ENCODE results near the gene PCBP3. TPM values are rescaled to one million over a fixed set of nuclear protein-coding genes. Genes with fewer than 3 reads are reported as not detected.

Gene PCBP3
- total RNA-seq, 1 donor from 2014 or later: 7.6 TPM

- Mint-ChIP-seq H3K27me3 (ENCODE audit: unreplicated experiment) (peaks cover 16% of the 10 kb centered on the region), H3K4me3 (ENCODE audit: unreplicated experiment) (no peak overlapping the region), H3K9me3 (ENCODE audit: unreplicated experiment) (no peaks in the 10 kb centered on the region), H3K4me1 (ENCODE audit: unreplicated experiment) (no peaks in the 10 kb centered on the region), H3K36me3 (ENCODE audit: unreplicated experiment) (no peaks in the 10 kb centered on the region), H3K27ac (ENCODE audit: unreplicated experiment) (no peak overlapping the region)
- no peak for TF ChIP-seq CTCF (IDR thresholded peaks at IDR 0.05)
- DNase-seq (ENCODE audit: extremely low spot score, unreplicated experiment): no peak
These were observed 91.9 kb downstream of the PCBP3 start for GRCh38 chr21:45735259-45736000.

- Mint-ChIP-seq H3K36me3 (ENCODE audit: unreplicated experiment) (no peaks in the 10 kb centered on the region), H3K9me3 (ENCODE audit: unreplicated experiment) (no peaks in the 10 kb centered on the region), H3K4me3 (ENCODE audit: unreplicated experiment) (no peak overlapping the region), H3K27me3 (ENCODE audit: unreplicated experiment) (peaks cover 13% of the 10 kb centered on the region), H3K27ac (ENCODE audit: unreplicated experiment) (no peak overlapping the region), H3K4me1 (ENCODE audit: unreplicated experiment) (no peaks in the 10 kb centered on the region)
- TF ChIP-seq CTCF (IDR thresholded peaks at IDR 0.05): no peak
- DNase-seq (ENCODE audit: extremely low spot score, unreplicated experiment): peak; percentile 75
These were observed 92.6 kb downstream of the PCBP3 start for GRCh38 chr21:45736042-45736689.

GRCh38 chr21:45736690-45737484 lies 93.4 kb downstream of the PCBP3 start:
- Mint-ChIP-seq H3K27me3 (ENCODE audit: unreplicated experiment) (peaks cover 6% of the 10 kb centered on the region), H3K4me1 (ENCODE audit: unreplicated experiment) (no peaks in the 10 kb centered on the region), H3K27ac (ENCODE audit: unreplicated experiment) (no peak overlapping the region), H3K4me3 (ENCODE audit: unreplicated experiment) (no peak overlapping the region), H3K9me3 (ENCODE audit: unreplicated experiment) (no peaks in the 10 kb centered on the region), H3K36me3 (ENCODE audit: unreplicated experiment) (no peaks in the 10 kb centered on the region)
- no peak for TF ChIP-seq CTCF (IDR thresholded peaks at IDR 0.05)
- DNase-seq (ENCODE audit: extremely low spot score, unreplicated experiment): peak; percentile 75

DNA sequence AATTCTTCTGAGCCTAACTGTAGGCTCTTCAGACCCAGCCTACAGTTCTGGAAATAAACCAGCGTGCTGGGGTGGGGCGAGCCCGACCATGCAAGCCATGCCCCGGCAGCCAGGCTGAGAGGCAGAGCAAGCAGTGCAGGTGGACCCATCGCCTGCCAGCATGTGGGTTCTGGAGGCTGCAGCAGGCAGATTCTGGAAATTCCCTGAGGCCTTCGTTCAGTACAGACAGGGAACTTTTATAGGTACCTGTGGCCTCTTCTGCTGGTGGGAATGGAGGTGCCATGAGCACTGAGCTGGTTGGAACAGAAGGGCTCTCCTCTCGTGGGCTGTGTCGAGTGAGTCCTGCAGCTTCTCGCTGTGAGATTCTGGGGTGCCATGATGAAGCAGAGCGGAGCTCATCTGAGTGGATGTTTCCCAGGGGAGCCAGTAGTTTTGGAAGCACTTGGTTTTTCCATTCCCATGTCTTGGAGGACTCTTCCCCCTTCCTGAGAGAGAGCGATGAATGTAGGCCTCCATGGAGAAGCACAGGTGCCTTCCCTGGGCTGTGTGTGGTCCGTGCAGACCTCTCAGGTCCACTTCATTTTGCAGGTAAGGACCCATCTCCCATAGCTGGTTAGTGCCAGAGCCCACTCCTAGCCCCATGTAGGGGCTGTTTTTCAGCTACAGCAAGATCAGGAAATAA lies 94.1 kb downstream of the PCBP3 start:
- Mint-ChIP-seq H3K4me1 (ENCODE audit: unreplicated experiment) (no peaks in the 10 kb centered on the region), H3K9me3 (ENCODE audit: unreplicated experiment) (no peaks in the 10 kb centered on the region)
- no peak for TF ChIP-seq CTCF (IDR thresholded peaks at IDR 0.05)

More for the DNA sequence above, 94.1 kb downstream of the PCBP3 start:
- peaks cover 6% of the 10 kb centered on the region for H3K27me3 Mint-ChIP-seq (ENCODE audit: unreplicated experiment)
- no peaks in the 10 kb centered on the region for H3K36me3 Mint-ChIP-seq (ENCODE audit: unreplicated experiment)
- H3K4me3 Mint-ChIP-seq (ENCODE audit: unreplicated experiment): no peak overlapping the region
- peak; percentile 51 for DNase-seq (ENCODE audit: extremely low spot score, unreplicated experiment)
- H3K27ac Mint-ChIP-seq (ENCODE audit: unreplicated experiment): no peak overlapping the region
